Measurements from ENCODE around the gene INPP4A. TPM values are rescaled to one million over a fixed set of nuclear protein-coding genes. Genes with fewer than 3 reads are reported as not detected.

INPP4A gene
- polyA plus RNA-seq, 3 donors = 3.5 to 6.9 (median 4.9) TPM

- H3K27ac ChIP-seq (ENCODE audit: low read depth, low read length) = no peak overlapping the region
- 48 to 76% (median 48%) methylated on average over 4 of the region's 4 CpGs for WGBS, 3 donors
Observed at GRCh38 chr2:98455494-98455976, 10.9 kb downstream of the INPP4A start.

- 68 to 89% (median 85%) methylated on average over 4 of the region's 4 CpGs for WGBS, 3 donors
- H3K27ac ChIP-seq (ENCODE audit: low read depth, low read length) = no peak overlapping the region
Observed at GRCh38 chr2:98457045-98457696, 12.5 kb downstream of the INPP4A start.

DNA sequence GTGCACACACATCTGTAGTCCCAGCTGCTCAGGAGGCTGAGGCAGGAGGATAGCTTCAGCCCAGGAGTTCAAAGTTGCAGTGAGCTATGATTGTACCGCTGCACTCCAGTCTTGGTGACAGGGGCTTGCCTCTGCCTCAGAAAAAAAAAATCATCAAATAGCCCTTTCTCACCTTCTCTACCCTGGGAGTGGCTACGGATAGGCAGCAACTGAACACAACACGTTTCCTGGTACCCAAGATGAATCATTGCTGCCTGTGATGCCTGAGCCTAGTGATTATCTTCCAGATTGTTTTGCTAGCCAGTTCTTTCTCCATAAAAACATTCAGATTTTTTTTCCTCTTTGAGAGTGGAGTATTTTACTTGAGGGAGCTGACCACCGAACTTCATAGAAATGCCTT, 13.5 kb downstream of the INPP4A start:
- WGBS, 3 donors = 84 to 97% (median 90%) methylated on average over 4 of the region's 4 CpGs
- no peak overlapping the region for H3K27ac ChIP-seq (ENCODE audit: low read depth, low read length)

DNA sequence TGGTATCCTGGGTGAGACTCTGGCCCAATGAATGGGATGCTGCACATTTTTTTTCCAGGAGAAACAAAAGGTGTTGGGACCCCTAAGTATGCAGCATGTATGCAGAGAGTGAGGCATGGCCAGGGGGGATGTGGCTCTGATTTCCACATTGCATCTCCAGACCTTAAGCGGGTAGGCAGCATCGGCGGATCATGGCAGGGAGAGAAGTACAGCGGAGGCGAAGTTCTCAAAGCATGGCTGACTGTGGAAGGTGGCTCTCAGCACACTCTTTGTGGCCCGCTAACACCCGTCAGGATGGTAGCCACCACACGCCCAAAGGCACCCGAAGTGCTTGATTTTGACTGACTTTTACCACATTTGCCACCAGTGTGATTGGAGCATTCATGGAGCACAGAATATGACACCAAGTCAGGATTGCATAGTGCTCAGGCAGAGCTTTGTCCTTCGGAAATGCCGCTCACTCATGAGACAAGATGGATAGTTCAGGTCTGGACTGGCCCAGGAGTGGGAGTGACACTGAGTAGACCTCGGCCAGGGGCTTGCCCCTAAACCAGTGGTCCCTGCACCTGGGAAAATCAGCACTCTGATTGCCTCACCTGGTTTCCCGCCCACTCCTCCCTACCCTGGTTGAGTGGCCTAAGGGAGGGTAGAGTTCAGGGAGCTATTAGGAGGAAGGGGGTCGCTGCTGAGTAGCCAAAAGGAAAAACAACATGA, 14.2 kb downstream of the INPP4A start:
- no peak overlapping the region for H3K27ac ChIP-seq (ENCODE audit: low read depth, low read length)
- WGBS, 3 donors = 88 to 95% (median 88%) methylated on average over 14 of the region's 14 CpGs

- WGBS, 3 donors = 46 to 73% (median 62%) methylated on average over 3 of the region's 3 CpGs
- no peak overlapping the region for H3K27ac ChIP-seq (ENCODE audit: low read depth, low read length)
Observed at GRCh38 chr2:98459496-98460175, 15.0 kb downstream of the INPP4A start.

DNA sequence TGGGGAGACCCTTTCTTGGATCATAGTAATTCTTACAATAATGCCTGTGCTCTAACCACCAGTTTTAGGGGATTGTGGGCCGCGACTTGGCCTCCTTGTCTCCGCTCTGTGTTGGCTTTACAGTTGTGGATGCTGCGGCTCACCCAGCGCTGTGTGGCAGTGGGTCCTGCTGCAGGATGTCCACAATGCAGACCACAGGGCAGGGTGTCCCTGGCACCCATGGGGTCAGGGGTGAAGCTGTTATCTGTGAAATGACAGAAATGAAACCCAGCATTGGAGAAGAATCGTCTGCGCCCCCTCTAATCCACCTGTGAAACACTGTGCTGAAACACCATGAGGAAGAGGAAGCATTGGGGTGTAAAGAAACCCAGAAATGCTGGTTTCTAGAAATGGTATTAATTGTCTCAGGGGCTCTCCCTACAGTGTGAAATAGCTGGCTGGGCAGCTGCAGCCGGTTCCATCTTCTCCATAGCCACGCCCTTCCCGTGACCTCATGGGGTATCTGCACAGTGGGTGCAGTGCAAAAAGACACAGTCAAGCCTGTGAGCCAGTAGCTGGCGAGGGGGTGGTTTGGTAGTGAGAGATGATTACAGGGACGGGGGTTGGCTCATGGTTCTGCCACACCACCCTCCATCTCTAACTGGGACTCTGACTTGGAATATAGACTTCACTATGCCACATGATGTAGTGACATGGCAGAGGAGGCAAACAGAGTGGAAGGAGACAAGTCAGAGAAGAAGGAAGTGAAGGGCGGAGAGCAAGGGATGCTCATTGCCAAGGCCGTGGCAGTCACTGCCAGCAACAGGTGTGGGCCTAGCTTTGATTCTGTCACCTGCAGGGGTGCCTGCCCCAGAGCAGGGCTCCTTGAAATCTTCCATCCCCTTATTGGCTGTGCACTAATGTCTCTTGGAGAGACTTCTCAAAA, 16.2 kb downstream of the INPP4A start:
- WGBS, 3 donors = 66 to 88% (median 75%) methylated on average over 14 of the region's 14 CpGs
- no peak overlapping the region for H3K27ac ChIP-seq (ENCODE audit: low read depth, low read length)

DNA sequence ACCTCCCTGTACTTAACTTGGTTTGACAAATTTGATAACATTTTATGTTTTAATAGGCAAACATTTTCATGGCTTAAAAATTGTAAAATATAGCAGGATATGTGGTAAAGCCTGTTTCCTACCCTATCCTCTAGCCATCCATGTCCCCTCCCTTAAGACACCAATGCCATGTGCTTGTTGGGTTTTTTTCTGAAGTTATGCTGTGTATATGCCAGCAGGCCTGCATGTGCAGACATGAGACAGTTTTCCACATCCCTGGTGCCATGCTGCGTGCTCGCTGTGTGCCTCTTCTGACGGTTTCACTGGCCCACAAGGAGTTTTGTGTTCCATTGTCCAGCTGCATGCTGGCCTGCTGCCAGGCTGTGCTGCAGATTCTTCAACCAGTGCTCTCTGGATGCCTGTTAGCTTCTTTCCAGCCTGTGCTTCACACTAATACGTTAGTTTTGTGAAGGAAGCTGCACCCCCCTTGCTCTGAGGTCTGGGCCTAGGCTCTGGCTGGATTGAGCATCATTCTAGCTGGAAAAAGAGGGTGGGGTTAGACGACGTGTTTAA, 16.9 kb downstream of the INPP4A start:
- 49 to 82% (median 63%) methylated on average over 6 of the region's 6 CpGs for WGBS, 3 donors
- H3K27ac ChIP-seq (ENCODE audit: low read depth, low read length) = no peak overlapping the region

DNA sequence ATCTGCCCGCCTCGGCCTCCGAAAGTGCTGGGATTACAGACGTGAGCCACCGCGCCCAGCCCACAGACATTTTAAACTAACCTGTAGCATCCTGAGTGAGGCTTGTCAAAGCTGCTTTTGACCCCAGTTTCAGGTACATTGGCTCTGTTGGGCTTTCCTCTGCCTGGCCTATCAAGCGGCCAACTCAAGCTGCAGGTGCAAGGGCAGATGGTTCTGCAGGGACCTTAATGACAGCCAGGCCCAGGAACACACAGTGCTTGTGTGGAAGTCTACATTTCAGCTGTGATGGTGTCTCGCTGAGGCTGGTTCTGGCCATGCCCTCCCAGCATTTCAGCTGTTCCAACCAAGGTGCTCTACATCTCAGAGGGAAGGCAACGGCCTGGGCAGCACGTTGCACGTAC, 18.4 kb downstream of the INPP4A start:
- no peak overlapping the region for H3K27ac ChIP-seq (ENCODE audit: low read depth, low read length)
- 89 to 97% (median 95%) methylated on average over 11 of the region's 11 CpGs for whole genome bisulfite sequencing, 3 donors

GRCh38 chr2:98463551-98463971, 18.9 kb downstream of the INPP4A start:
- no peak overlapping the region for H3K27ac ChIP-seq (ENCODE audit: low read depth, low read length)
- 73 to 81% (median 77%) methylated on average over 10 of the region's 10 CpGs for WGBS, 3 donors

DNA sequence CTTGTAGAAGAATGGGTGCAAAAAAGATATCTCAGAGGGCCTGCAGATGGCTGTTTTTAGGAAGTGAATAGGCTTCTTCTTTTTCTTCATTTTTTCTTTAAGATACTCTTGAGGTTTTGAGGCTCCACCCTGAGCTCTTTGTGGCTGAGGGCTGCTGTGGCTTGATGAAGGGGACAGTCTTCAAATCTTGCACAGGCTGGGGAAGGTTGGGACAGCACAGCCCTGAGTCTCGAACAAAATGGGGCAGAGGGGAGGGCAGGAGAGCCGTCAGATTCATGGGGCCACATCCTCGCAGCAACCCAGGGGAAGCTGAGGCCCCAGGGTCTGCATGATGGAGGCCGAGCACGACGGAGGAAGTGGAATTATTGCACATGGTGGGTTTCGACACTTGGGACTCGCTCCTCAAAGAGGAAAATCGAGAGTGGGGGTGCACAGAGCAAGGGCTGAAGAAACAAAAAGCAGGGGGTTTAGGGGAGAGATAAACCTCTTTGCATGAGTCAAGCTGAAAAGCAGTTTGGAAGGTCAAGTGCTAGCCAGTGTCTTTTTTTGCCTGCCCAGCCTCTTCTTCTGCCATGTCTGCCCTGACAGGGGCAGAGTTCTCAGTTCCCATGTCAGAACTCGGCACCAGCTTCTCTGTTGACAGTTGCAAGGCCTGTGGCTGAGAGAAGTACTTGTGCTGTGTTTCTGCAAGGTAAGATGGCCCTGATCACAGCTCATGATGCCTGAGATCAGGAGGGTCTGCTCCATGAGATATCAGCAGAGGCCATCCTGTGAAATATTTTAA, 19.5 kb downstream of the INPP4A start:
- H3K27ac ChIP-seq (ENCODE audit: low read depth, low read length) = no peak overlapping the region
- 57 to 84% (median 72%) methylated on average over 10 of the region's 10 CpGs for WGBS, 3 donors

DNA sequence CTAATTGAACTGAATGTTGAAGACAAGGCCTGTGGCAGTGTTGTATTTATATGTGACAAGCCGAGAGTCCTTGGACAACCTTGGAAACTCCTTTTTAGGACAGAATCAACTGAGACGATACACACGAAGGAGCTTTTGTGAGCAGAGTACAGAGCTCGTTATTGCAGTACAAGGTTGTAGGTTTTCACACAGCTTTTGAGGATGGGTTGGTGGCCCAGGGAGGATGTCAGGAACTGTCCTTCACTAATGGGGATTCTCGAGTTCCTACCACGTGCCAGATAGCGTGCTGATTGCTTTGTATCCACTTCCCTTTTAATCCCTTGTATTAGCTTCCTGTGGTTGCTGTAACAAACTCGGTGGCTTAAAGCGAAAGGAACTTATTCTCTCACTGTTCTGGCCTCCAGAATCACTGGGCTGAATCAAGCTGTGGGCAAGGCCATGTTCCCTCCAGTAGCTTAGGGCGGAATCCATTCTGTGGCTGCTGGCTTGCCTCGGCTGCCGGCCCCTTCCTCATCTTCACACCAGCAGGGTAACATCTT, 20.2 kb downstream of the INPP4A start:
- WGBS, 3 donors = 47 to 78% (median 62%) methylated on average over 12 of the region's 12 CpGs
- no peak overlapping the region for H3K27ac ChIP-seq (ENCODE audit: low read depth, low read length)

GRCh38 chr2:98465456-98466226, 21.0 kb downstream of the INPP4A start:
- H3K27ac ChIP-seq (ENCODE audit: low read depth, low read length) = no peak overlapping the region
- 37 to 39% (median 38%) methylated on average over 11 of the region's 11 CpGs for WGBS, 3 donors

DNA sequence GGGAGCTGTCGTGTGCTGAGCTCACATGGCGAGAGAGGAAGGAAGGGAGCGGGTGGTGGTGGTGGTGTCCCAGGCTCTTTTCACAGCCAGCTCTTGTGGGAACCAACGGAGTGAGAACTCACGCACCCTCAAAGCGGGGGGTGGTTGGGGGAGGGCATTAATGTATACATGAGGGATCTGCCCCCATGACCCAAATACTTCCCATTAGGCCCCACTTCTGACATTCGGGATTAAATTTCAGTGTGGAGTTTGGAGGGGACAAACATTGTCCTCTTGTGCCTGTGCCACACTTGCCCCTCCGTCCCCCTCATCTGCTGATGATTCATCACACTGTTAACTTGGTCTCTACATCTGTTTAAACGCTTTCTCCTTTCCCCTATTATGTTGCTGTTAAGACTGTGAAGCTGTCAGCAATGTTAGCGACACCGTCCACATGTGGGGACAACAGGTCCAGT, 22.5 kb downstream of the INPP4A start:
- 78 to 94% (median 80%) methylated on average over 11 of the region's 11 CpGs for WGBS, 3 donors
- H3K27ac ChIP-seq (ENCODE audit: low read depth, low read length) = no peak overlapping the region

- H3K27ac ChIP-seq (ENCODE audit: low read depth, low read length) = no peak overlapping the region
- WGBS, 3 donors = 86 to 91% (median 88%) methylated on average over 3 of the region's 3 CpGs
Observed at GRCh38 chr2:98467652-98468051, 23.0 kb downstream of the INPP4A start.

GRCh38 chr2:98468621-98469236, 24.1 kb downstream of the INPP4A start:
- H3K27ac ChIP-seq (ENCODE audit: low read depth, low read length) = no peak overlapping the region
- WGBS, 3 donors = 88 to 92% (median 90%) methylated on average over 5 of the region's 5 CpGs

Measured in adipose tissue (tissue), 3 donors.